Neuronal stem cell (in vitro differentiated cells): ENCODE measurements around the gene NT5DC4.

Experiments
- DNase-seq: peaks from one replicate; pipeline ENCODE4 v3.0.0-alpha.2; 2013; ENCODE audit warnings: low spot score
- H2AFZ ChIP-seq: one replicate; pipeline ENCODE4 v1.6.1; 2013; ENCODE audit warnings: mild to moderate bottlenecking, low read length, inconsistent platforms
- H2AK5ac ChIP-seq: 2 replicates; pipeline ENCODE4 v1.6.1; 2013; ENCODE audit warnings: low read depth, mild to moderate bottlenecking, inconsistent platforms, low read length, moderate library complexity, mixed read lengths
- H2BK120ac ChIP-seq: 2 replicates; pipeline ENCODE4 v1.6.1; 2013; ENCODE audit warnings: low read depth, mild to moderate bottlenecking, inconsistent platforms, low read length, moderate library complexity, mixed read lengths
- H2BK12ac ChIP-seq: one replicate; pipeline ENCODE4 v1.6.1; 2013; ENCODE audit warnings: low read length, inconsistent platforms
- H2BK15ac ChIP-seq: 2 replicates; pipeline ENCODE4 v1.6.1; 2013; ENCODE audit warnings: mild to moderate bottlenecking, low read length, inconsistent platforms, mixed read lengths
- H2BK5ac ChIP-seq: one replicate; pipeline ENCODE4 v1.6.1; 2013; ENCODE audit warnings: inconsistent platforms, mild to moderate bottlenecking, low read length, moderate library complexity
- H3K14ac ChIP-seq: one replicate; pipeline ENCODE4 v1.6.1; 2013; ENCODE audit warnings: low read length, inconsistent platforms
- H3K18ac ChIP-seq: 2 replicates; pipeline ENCODE4 v1.6.1; 2013; ENCODE audit warnings: low read length, inconsistent platforms
- H3K23ac ChIP-seq: 2 replicates; pipeline ENCODE4 v1.6.1; 2013; ENCODE audit warnings: low read depth, mild to moderate bottlenecking, mixed read lengths, low read length, inconsistent platforms; ENCODE audit not compliant: poor library complexity
- H3K27ac ChIP-seq: replicated peaks from 3 replicates; pipeline ENCODE4 v1.5.1; 2013; ENCODE audit warnings: low read length, inconsistent platforms
- H3K27me3 ChIP-seq, 3 experiments: 2 replicates each; pipeline ENCODE4 v1.6.1; 2013; ENCODE audit warnings: low read length in 3 of 3, mild to moderate bottlenecking in 2 of 3, inconsistent platforms in 1 of 3, low read depth in 1 of 3, mixed read lengths in 1 of 3, moderate library complexity in 1 of 3; ENCODE audit not compliant: control insufficient read depth in 3 of 3, insufficient read depth in 3 of 3
- H3K36me3 ChIP-seq, 2 donors: replicated peaks in 1 of 2; 2 replicates each; pipeline ENCODE4 v1.6.1; 2013; ENCODE audit warnings: low read length in 2 of 2; ENCODE audit not compliant: control insufficient read depth in 2 of 2, insufficient read depth in 2 of 2
- H3K4ac ChIP-seq: 2 replicates; pipeline ENCODE4 v1.6.1; 2013; ENCODE audit warnings: inconsistent platforms, mild to moderate bottlenecking, low read length, moderate library complexity
- H3K4me1 ChIP-seq, 2 donors: 1 replicate in 1 of 2; 2 replicates in 1 of 2; pipeline ENCODE4 v1.6.1; 2013; ENCODE audit warnings: low read length in 2 of 2, low read depth in 1 of 2; ENCODE audit not compliant: control insufficient read depth in 2 of 2, insufficient read depth in 1 of 2
- H3K4me2 ChIP-seq: one replicate; pipeline ENCODE4 v1.6.1; 2013; ENCODE audit warnings: mild to moderate bottlenecking, low read length, inconsistent platforms; ENCODE audit not compliant: insufficient read depth, poor library complexity, severe bottlenecking
- H3K4me3 ChIP-seq, 2 donors: 2 replicates each; pipeline ENCODE4 v1.5.1; 2013; ENCODE audit warnings: low read length in 2 of 2, mild to moderate bottlenecking in 2 of 2, inconsistent platforms in 1 of 2, moderate library complexity in 1 of 2
- H3K79me1 ChIP-seq: one replicate; pipeline ENCODE4 v1.6.1; 2013; ENCODE audit warnings: low read depth, mild to moderate bottlenecking, inconsistent platforms, low read length, moderate library complexity
- H3K9ac ChIP-seq: one replicate; pipeline ENCODE4 v1.6.1; 2013; ENCODE audit warnings: mild to moderate bottlenecking, low read depth, low read length, inconsistent platforms; ENCODE audit not compliant: poor library complexity
- H3K9me3 ChIP-seq, 2 donors: replicated peaks in 1 of 2; 2 replicates each; pipeline versions ENCODE3 to v1.6.1; 2013; ENCODE audit warnings: low read length in 2 of 2, mild to moderate bottlenecking in 2 of 2, inconsistent platforms in 1 of 2, low read depth in 1 of 2, mixed read lengths in 1 of 2, moderate library complexity in 1 of 2; ENCODE audit not compliant: control insufficient read depth in 2 of 2, insufficient read depth in 1 of 2
- H4K8ac ChIP-seq: one replicate; pipeline ENCODE4 v1.6.1; 2013; ENCODE audit warnings: low read depth, mild to moderate bottlenecking, inconsistent platforms, low read length, moderate library complexity
- H4K91ac ChIP-seq: one replicate; pipeline ENCODE4 v1.6.1; 2013; ENCODE audit warnings: low read length, low read depth, mild to moderate bottlenecking, inconsistent platforms; ENCODE audit not compliant: poor library complexity
- WGBS, 2 donors: extraction: QIAGEN DNeasy Blood & Tissue Kit; methylation state at CpG; one replicate each; pipeline ENCODE4 v1.1.7; 2013; ENCODE audit warnings: missing lambda C conversion rate in 2 of 2, mixed read lengths in 1 of 2; ENCODE audit not compliant: insufficient read length in 2 of 2, insufficient replicate concordance in 1 of 2; ENCODE audit errors: extremely low coverage in 2 of 2; 5-methylcytosine and 5-hydroxymethylcytosine counted together

NT5DC4 gene

GRCh38 chr2:112710956-112711750 is 9.7 kb upstream of the NT5DC4 start:
- Histone ChIP-seq H3K27ac (no peak overlapping the region), H3K9ac (no peak overlapping the region), H3K4ac (no peak overlapping the region), H4K8ac (peak overlapping the region; percentile 96), H3K23ac (peak overlapping the region; percentile 18), H2BK12ac (no peak overlapping the region), H3K14ac (no peak overlapping the region), H4K91ac (peak overlapping the region; percentile 19), H2BK120ac (no peak overlapping the region), H3K79me1 (no peaks in the 10 kb centered on the region), H3K18ac (no peak overlapping the region), H3K36me3 (no peaks in the 10 kb centered on the region), H3K4me3 (no peak overlapping the region), H3K9me3 (no peaks in the 10 kb centered on the region), H2AK5ac (peak overlapping the region; percentile 49), H2AFZ (no peak overlapping the region), H3K27me3 (no peaks in the 10 kb centered on the region), H2BK5ac (no peak overlapping the region), H2BK15ac (no peak overlapping the region), H3K4me2 (no peak overlapping the region), H3K4me1 (peaks cover 0 to 14% of the 10 kb centered on the region in 2 donors)
- DNase-seq = no peak
- no CpG with 5 or more reads among the region's 9 CpGs for WGBS, 2 donors

- no peak for DNase-seq
- Histone ChIP-seq H2BK12ac (no peak overlapping the region), H3K4me1 (peaks cover 0 to 14% of the 10 kb centered on the region in 2 donors), H3K4me3 (no peak overlapping the region), H3K27ac (no peak overlapping the region), H3K4me2 (no peak overlapping the region), H3K4ac (no peak overlapping the region), H2BK15ac (no peak overlapping the region), H3K79me1 (no peaks in the 10 kb centered on the region), H4K91ac (no peak overlapping the region), H3K9me3 (no peaks in the 10 kb centered on the region), H3K14ac (no peak overlapping the region), H2BK120ac (peak overlapping the region; percentile 4), H4K8ac (no peak overlapping the region), H2BK5ac (no peak overlapping the region), H3K23ac (no peak overlapping the region), H3K27me3 (no peaks in the 10 kb centered on the region), H2AK5ac (no peak overlapping the region), H3K36me3 (no peaks in the 10 kb centered on the region), H3K9ac (no peak overlapping the region), H2AFZ (no peak overlapping the region), H3K18ac (no peak overlapping the region)
- WGBS, 2 donors = no CpG with 5 or more reads among the region's 3 CpGs
Observed at GRCh38 chr2:112712465-112712864, 8.4 kb upstream of the NT5DC4 start.

GRCh38 chr2:112712903-112713584 is 7.8 kb upstream of the NT5DC4 start:
- Histone ChIP-seq H3K27ac (no peak overlapping the region), H4K8ac (no peak overlapping the region)

GRCh38 chr2:112713585-112713925 is 7.3 kb upstream of the NT5DC4 start:
- Histone ChIP-seq H3K9me3 (no peaks in the 10 kb centered on the region), H3K18ac (no peak overlapping the region), H3K14ac (no peak overlapping the region), H3K9ac (no peak overlapping the region), H2BK5ac (no peak overlapping the region), H2BK12ac (no peak overlapping the region), H2AFZ (peak overlapping the region; percentile 92), H4K8ac (no peak overlapping the region), H3K4me2 (no peak overlapping the region), H4K91ac (no peak overlapping the region), H3K27ac (no peak overlapping the region), H2BK120ac (no peak overlapping the region), H2AK5ac (no peak overlapping the region), H3K79me1 (no peaks in the 10 kb centered on the region), H3K4me3 (no peak overlapping the region), H3K23ac (no peak overlapping the region), H2BK15ac (no peak overlapping the region), H3K36me3 (no peaks in the 10 kb centered on the region), H3K4me1 (peaks cover 0 to 14% of the 10 kb centered on the region in 2 donors), H3K27me3 (no peaks in the 10 kb centered on the region), H3K4ac (no peak overlapping the region)
- DNase-seq = no peak
- WGBS, 2 donors = no CpG with 5 or more reads among the region's 7 CpGs

More at GRCh38 chr2:112712903-112713584, 7.8 kb upstream of the NT5DC4 start:
- H3K36me3 ChIP-seq = no peaks in the 10 kb centered on the region
- no peak overlapping the region for H2AK5ac ChIP-seq
- no peak overlapping the region for H3K4me2 ChIP-seq
- H3K9ac ChIP-seq = no peak overlapping the region
- H3K18ac ChIP-seq = peak overlapping the region; percentile 79
- H2AFZ ChIP-seq = peak overlapping the region; percentile 92
- H2BK120ac ChIP-seq = no peak overlapping the region
- H3K4me3 ChIP-seq = no peak overlapping the region
- H3K9me3 ChIP-seq = no peaks in the 10 kb centered on the region
- no peak overlapping the region for H2BK15ac ChIP-seq
- H3K4ac ChIP-seq = no peak overlapping the region
- DNase-seq = no peak
- H3K23ac ChIP-seq = no peak overlapping the region
- H3K4me1 ChIP-seq = peaks cover 0 to 14% of the 10 kb centered on the region in 2 donors
- no CpG with 5 or more reads among the region's 17 CpGs for WGBS, 2 donors
- no peaks in the 10 kb centered on the region for H3K27me3 ChIP-seq
- H2BK12ac ChIP-seq = no peak overlapping the region
- no peaks in the 10 kb centered on the region for H3K79me1 ChIP-seq
- no peak overlapping the region for H3K14ac ChIP-seq
- no peak overlapping the region for H2BK5ac ChIP-seq
- H4K91ac ChIP-seq = no peak overlapping the region
